Thyroid gland (tissue), 4 donors: Measurements from ENCODE around the gene RALGAPB. TPM values are rescaled to one million over a fixed set of nuclear protein-coding genes. Genes with fewer than 3 reads are reported as not detected.
"Not testable (repeated sequence)": the region's sequence is repeated elsewhere in the genome, so short reads cannot be mapped to it uniquely, and the experiment has no call there.

Experiments used
- DNase-seq, 2 donors: peaks; one replicate each; pipeline ENCODE4 v3.0.0-alpha.2; 2019
- H3K27ac ChIP-seq, 3 donors: fragments of 200-600 bp; sonication (generic); 1 replicate in 2 of 3; 2 replicates in 1 of 3; pipeline ENCODE4 v1.5.1; 2016 to 2019; ENCODE audit warnings: mild to moderate bottlenecking in 1 of 3, moderate library complexity in 1 of 3
- H3K27me3 ChIP-seq: fragments of 200-600 bp; sonication (generic); one replicate; pipeline ENCODE4 v1.5.1; 2019
- H3K36me3 ChIP-seq, 2 donors: fragments of 200-600 bp; sonication (generic); one replicate each; pipeline ENCODE4 v1.5.1; 2016 to 2019
- H3K4me1 ChIP-seq, 2 donors: fragments of 200-600 bp; sonication (generic); one replicate each; pipeline ENCODE4 v1.5.1; 2017 to 2019
- H3K4me3 ChIP-seq, 3 donors: fragments of 200-600 bp; sonication (generic); replicated peaks in 1 of 3; 1 replicate in 2 of 3; 2 replicates in 1 of 3; pipeline ENCODE4 v1.5.1; 2016; ENCODE audit warnings: mild to moderate bottlenecking in 1 of 3
- H3K9me3 ChIP-seq: fragments of 200-600 bp; sonication (generic); one replicate; pipeline ENCODE4 v1.5.1; 2017
- POLR2A ChIP-seq, 2 donors: fragments of 450-650 bp; IDR thresholded peaks; one replicate each; pipeline ENCODE4 v1.6.1; 2017; ENCODE audit warnings: antibody characterized with exemption in 2 of 2, mild to moderate bottlenecking in 2 of 2, moderate library complexity in 1 of 2
- WGBS, 2 donors: methylation state at CpG; one replicate each; pipeline ENCODE4 v1.1.5; 2017; 5-methylcytosine and 5-hydroxymethylcytosine counted together
- intact Hi-C: fragments of 100-400 bp; cut with DNase I; formaldehyde crosslinking; loops from one replicate; pipeline ENCODE4 v1.15.1; 2023
- total RNA-seq, 4 donors: library from RNA; depleted of rRNA; stranded (reverse); fragments of >200 nt; gene quantifications; one replicate each; pipeline ENCODE4 v1.2.3, GENCODE V29; 2016
- TF ChIP-seq, protein P1 (sequence below), 6 experiments: fragments of 200-600 bp in 3 of 6; fragments of 450-650 bp in 3 of 6; sonication (generic) in 3 of 6; IDR thresholded peaks; one replicate each; pipeline ENCODE4 v1.5.1; 2016 to 2019; ENCODE audit warnings: antibody characterized with exemption in 6 of 6, mild to moderate bottlenecking in 2 of 6, inconsistent platforms in 1 of 6, moderate library complexity in 1 of 6

The RALGAPB gene
- total RNA-seq, 4 donors from 2014 or later = 53.6 to 79.8 (median 62.1) TPM

DNA sequence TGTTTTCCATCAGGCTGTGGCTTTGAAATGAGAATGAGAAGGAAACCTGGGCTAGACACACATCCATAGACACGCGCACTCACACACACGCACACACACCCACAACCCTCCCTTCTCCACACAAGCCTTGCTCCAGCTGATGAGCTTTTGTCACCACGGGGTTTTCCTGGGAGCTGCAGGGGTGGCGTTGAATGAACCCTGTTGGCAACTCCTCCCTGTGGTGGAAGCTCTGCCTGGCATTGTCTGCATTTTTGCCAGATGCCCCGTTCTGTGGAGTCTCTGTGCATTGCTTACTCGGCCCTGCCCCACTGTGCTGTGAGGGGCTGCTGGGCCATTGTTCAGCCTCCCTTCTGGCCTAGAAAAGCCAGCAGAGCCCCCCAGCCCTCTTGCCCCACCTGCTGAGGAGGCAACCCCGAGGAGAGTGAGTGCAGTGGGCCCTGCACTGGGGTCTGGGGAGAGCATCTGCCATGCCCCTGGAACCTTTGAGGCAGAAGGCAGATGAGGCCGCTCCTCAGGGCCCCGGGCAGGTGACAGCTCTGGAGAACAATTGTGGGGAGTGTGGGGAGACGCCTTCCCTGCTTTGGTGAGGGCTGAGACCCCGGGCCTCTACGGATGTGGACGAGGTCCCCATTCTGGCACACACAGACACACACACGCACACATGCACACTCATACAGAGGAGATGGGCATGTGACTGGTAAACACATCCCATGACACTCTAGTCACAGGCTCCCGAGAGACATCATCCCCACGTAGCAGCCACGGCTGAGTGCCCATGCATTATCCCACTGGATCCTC, 118.2 kb downstream of the RALGAPB start:
- TF ChIP-seq, protein P1, sequence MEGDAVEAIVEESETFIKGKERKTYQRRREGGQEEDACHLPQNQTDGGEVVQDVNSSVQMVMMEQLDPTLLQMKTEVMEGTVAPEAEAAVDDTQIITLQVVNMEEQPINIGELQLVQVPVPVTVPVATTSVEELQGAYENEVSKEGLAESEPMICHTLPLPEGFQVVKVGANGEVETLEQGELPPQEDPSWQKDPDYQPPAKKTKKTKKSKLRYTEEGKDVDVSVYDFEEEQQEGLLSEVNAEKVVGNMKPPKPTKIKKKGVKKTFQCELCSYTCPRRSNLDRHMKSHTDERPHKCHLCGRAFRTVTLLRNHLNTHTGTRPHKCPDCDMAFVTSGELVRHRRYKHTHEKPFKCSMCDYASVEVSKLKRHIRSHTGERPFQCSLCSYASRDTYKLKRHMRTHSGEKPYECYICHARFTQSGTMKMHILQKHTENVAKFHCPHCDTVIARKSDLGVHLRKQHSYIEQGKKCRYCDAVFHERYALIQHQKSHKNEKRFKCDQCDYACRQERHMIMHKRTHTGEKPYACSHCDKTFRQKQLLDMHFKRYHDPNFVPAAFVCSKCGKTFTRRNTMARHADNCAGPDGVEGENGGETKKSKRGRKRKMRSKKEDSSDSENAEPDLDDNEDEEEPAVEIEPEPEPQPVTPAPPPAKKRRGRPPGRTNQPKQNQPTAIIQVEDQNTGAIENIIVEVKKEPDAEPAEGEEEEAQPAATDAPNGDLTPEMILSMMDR (IDR thresholded peaks at IDR 0.05) = no peak
- no peak for TF ChIP-seq POLR2A (IDR thresholded peaks at IDR 0.05)
- no peaks in the 10 kb centered on the region for H3K27me3 ChIP-seq
- no peaks in the 10 kb centered on the region for H3K9me3 ChIP-seq
- H3K27ac ChIP-seq = no peak overlapping the region
- H3K36me3 ChIP-seq = no peaks in the 10 kb centered on the region
- no peaks in the 10 kb centered on the region for H3K4me1 ChIP-seq
- WGBS, 2 donors = 77 to 88% methylated on average over 10 to 16 of the region's 18 CpGs
- intact Hi-C loops = no loop called here
- no peak overlapping the region for H3K4me3 ChIP-seq
- DNase-seq = no peak

DNA sequence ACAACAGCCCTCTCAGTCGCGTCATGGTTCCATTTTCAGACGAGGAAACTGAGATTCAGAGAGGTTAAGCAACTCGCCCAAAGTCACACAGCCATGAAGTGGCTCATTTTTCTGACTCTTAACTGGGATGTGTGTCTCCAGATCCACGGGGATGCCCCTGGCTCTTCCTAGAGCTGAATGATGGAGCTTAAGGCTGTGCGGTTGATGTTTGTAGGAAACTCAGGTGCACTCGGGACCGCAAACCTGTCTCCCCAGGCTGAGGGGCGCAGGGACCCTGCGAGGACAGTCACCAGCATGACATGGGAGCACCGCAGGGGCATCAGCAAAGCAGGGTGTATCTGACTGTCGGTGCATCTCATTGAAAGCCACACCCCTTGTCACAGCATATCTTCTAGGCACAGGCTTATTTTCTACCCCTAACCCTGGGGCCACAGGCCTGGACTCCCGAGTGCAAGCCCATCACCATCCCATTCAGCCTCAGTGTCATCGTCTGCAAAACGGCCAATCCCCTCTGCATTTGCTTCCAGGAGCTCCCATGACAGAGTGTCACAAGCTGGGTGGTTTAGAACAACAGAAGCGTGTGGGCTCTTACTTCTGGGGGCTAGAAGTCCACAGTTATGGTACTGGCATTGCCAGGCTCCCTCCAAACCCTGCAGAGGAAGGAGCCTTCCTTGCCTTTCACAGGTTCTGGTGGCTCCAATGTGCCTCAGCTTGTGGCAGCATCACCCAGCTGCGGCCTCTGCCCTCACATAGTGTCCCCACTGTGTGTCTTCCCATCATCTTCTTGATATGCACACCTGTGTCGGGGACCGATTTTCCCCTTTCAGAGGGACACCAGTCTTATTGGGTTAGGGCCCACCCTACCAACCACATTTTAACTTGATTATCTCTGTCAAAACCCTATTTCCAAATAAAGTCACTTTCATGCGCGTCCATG, 119.1 kb downstream of the RALGAPB start:
- H3K4me1 ChIP-seq = no peaks in the 10 kb centered on the region
- no peaks in the 10 kb centered on the region for H3K27me3 ChIP-seq
- WGBS, 2 donors = 81 to 87% methylated on average over 19 to 21 of the region's 21 CpGs
- no peak for DNase-seq
- H3K9me3 ChIP-seq = no peaks in the 10 kb centered on the region
- H3K36me3 ChIP-seq = no peaks in the 10 kb centered on the region
- no peak overlapping the region for H3K4me3 ChIP-seq
- TF ChIP-seq POLR2A (IDR thresholded peaks at IDR 0.05) = no peak
- TF ChIP-seq, protein P1 (IDR thresholded peaks at IDR 0.05) = no peak
- H3K27ac ChIP-seq = no peak overlapping the region
- intact Hi-C loops = no loop called here

DNA sequence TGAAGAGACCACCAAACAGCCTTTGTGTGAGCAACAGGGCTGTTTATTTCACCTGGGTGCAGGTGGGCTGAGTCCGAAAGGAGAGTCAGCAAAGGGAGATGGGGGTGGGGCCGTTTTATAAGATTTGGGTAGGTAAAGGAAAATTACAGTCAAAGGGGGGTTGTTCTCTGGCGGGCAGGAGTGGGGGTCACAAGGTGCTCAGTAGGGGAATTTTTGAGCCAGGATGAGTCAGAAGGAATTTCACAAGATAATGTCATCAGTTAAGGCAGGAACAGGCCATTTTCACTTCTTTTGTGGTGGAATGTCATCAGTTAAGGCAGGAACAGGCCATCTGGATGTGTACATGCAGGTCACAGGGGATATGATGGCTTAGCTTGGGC, 119.8 kb downstream of the RALGAPB start:
- H3K4me1 ChIP-seq, DNase-seq, H3K9me3 ChIP-seq, intact Hi-C loops, H3K27ac ChIP-seq, H3K27me3 ChIP-seq, H3K36me3 ChIP-seq, H3K4me3 ChIP-seq: not testable (repeated sequence)
- 89 to 90% methylated on average over 3 of the region's 3 CpGs for WGBS, 2 donors

DNA sequence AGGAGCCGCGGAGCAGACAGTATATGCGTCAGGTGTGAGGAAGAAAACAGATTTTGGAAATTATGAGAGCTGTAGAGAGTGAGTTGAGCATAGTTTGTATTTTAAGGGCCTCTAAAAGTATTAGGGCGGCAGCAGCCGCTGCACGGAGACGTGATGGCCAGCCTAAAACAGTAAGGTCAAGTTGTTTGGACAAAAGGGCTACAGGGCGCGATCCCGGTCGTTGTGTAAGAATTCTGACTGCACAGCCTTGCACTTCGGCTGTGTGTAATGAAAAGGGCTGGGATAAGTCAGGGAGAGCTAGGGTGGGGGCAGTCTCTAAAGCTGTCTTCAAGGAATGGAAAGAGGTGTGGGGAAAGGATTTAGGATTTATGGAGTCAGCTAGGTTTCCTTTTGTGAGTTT, 121.6 kb downstream of the RALGAPB start:
- H3K4me3 ChIP-seq, H3K27me3 ChIP-seq, H3K9me3 ChIP-seq, H3K4me1 ChIP-seq, DNase-seq, intact Hi-C loops, H3K27ac ChIP-seq, H3K36me3 ChIP-seq: not testable (repeated sequence)
- WGBS, 2 donors = 86 to 90% methylated on average over 12 of the region's 12 CpGs

DNA sequence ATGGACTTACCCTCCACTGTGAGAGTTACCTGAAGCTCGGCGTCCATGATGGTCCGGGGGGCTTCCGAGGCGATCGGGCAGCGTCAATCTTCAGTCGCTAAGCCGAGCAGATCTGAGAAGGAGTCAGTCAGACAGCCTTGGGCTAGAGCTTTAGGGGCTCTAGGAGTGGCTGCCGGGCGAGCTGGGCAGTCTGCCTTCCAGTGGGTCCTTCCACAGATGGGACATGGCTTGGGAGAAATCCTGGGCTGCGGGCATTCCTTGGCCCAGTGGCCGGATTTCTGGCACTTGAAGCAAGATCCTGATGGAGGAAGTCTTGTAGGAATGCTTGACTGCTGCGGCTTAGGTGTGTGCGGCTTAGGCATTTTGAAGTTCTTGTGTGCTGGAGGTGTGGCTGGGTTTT, 123.2 kb downstream of the RALGAPB start:
- H3K27me3 ChIP-seq, intact Hi-C loops, H3K36me3 ChIP-seq, H3K9me3 ChIP-seq, H3K27ac ChIP-seq, DNase-seq, H3K4me3 ChIP-seq: not testable (repeated sequence)
- 88 to 93% methylated on average over 15 of the region's 15 CpGs for WGBS, 2 donors
- H3K4me1 ChIP-seq = peaks cover 6 to 16% of the 10 kb centered on the region in 2 donors

DNA sequence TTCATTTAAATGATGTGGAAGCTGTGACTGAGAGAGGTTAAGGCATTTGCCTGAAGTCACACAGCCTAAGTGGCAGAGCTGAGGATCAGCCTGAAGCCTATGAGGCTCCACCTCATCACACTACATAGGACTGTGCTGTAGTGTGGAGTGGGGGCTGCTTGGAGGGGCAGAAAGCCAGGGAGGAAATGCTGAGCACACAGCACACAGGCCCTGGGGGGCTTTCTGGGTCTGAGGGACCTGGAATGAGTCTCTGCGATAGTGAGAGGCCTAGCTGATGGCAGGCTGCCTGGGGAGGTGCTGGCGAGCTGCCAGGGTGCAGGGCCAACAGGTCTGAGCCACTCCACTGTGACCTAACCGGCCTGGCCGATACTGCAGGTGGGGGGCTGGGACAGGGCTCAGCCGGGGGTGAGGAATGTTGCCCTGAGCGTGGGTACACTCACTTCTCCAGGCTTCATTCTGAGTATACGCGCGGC, 126.8 kb downstream of the RALGAPB start:
- 10 to 21% methylated on average over 8 of the region's 9 CpGs for WGBS, 2 donors
- TF ChIP-seq, protein P1 (IDR thresholded peaks at IDR 0.05) = no peak
- TF ChIP-seq POLR2A (IDR thresholded peaks at IDR 0.05) = peak in 1 of 2 donors; percentile 11
- no peak overlapping the region for H3K4me3 ChIP-seq
- no peaks in the 10 kb centered on the region for H3K27me3 ChIP-seq
- H3K27ac ChIP-seq = peak overlapping the region; percentile 61 to 87 (median 78)
- DNase-seq = peak; percentile 99
- H3K4me1 ChIP-seq = peaks cover 6 to 16% of the 10 kb centered on the region in 2 donors
- no peaks in the 10 kb centered on the region for H3K9me3 ChIP-seq
- H3K36me3 ChIP-seq = no peaks in the 10 kb centered on the region
- intact Hi-C loops = no loop called here
